ENCODE results near the gene CCDC51.
A peak's percentile ranks its signal among the peaks of the same experiment; 100 is the strongest.
"Not testable (repeated sequence)": the region's sequence is repeated elsewhere in the genome, so short reads cannot be mapped to it uniquely, and the experiment has no call there.

Gene CCDC51, protein sequence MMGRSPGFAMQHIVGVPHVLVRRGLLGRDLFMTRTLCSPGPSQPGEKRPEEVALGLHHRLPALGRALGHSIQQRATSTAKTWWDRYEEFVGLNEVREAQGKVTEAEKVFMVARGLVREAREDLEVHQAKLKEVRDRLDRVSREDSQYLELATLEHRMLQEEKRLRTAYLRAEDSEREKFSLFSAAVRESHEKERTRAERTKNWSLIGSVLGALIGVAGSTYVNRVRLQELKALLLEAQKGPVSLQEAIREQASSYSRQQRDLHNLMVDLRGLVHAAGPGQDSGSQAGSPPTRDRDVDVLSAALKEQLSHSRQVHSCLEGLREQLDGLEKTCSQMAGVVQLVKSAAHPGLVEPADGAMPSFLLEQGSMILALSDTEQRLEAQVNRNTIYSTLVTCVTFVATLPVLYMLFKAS

DNA sequence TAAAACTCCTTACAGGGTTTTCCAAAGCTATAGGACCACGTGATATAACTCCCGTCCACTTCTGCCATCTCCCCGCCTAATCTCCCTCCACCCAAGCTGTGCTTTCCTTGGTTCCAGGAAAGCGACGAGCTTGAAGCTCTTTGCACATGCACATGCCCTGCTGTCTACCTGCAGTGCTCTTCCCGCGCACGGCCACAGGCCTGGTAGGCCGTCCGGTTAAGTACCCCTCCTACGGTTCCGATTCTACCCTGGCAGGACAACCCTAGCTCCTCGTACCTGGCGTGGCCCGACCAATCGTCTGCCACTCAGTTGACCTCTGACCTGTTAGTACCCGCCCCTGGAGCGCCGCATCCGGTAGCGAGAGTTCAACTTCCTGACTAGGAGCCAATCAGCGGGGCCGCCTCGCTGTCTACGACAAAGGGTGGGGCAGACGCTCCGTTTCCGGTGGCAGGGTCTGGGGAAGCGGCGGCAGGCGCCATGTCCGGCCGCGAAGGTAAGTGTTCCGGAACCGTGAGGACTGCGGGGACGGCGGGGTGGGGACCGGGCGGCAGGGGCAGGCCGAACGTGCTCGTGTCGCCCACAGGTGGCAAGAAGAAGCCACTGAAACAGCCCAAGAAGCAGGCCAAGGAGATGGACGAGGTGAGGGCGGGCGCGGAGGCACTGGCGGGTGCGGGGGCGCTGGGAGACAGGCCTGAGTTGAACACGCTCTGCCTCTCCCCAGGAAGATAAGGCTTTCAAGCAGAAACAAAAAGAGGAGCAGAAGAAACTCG, at the start of gene CCDC51, which contains the start of gene TMA7:
Gene CCDC51 (minus strand): TSS at position 300 of the 770 bp plus-strand sequence. CDS start 4,991 bp downstream, outside the sequence.
Gene TMA7 (plus strand): TSS at position 438 of the 770 bp plus-strand sequence. CDS start 40 bp downstream, at position 478.
- DNase-seq = peak; percentile 95

DNA sequence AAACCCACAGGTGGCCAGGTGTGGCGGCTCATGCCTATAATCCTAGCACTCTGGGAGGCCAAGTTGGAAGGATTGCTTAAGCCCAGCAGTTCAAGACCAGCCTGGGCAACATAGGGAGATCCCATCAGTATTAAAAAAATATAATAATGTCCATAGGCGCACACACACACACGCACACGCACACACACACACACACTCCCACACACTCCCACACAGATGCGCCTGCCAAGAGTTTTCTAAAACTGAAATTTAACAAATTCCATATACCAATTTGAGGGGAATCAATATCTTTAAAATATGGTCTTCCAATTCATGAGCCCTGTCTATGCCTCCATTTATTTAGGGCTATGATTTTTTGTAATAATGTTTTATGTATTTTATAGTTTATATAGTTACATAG, 47.0 kb upstream of the CCDC51 start:
- DNase-seq = no peak

DNA sequence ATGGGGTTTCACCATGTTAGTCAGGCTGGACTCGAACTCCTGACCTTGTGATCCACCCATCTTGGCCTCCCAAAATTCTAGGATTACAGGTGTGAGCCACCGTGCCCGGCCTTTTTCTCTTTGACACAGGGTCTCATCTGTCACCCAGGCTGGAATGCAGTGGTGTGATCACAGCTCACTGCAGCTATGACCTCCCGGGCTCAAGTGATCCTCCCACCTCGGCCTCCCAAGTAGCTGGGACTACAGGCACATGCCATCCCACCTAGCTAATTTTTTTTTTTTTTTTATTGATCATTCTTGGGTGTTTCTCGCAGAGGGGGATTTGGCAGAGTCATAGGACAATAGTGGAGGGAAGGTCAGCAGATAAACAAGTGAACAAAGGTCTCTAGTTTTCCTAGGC, 42.9 kb upstream of the CCDC51 start:
- DNase-seq = not testable (repeated sequence)

DNA sequence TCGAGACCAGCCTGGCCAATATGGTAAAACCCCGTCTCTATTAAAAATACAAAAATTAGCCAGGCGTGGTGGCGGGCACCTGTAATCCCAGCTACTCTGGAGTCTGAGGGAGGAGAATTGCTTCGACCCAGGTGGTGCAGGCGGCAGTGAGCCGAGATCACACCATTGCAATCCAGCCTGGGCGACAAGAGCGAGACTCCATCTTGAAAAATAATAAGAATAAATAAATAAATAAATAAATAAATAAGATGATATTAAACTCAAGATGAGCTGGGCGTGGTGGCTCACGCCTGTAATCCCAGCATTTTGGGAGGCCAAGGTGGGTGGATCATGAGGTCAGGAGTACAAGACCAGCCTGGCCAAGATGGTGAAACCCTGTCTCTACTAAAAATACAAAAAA, 41.0 kb upstream of the CCDC51 start:
- not testable (repeated sequence) for DNase-seq

DNA sequence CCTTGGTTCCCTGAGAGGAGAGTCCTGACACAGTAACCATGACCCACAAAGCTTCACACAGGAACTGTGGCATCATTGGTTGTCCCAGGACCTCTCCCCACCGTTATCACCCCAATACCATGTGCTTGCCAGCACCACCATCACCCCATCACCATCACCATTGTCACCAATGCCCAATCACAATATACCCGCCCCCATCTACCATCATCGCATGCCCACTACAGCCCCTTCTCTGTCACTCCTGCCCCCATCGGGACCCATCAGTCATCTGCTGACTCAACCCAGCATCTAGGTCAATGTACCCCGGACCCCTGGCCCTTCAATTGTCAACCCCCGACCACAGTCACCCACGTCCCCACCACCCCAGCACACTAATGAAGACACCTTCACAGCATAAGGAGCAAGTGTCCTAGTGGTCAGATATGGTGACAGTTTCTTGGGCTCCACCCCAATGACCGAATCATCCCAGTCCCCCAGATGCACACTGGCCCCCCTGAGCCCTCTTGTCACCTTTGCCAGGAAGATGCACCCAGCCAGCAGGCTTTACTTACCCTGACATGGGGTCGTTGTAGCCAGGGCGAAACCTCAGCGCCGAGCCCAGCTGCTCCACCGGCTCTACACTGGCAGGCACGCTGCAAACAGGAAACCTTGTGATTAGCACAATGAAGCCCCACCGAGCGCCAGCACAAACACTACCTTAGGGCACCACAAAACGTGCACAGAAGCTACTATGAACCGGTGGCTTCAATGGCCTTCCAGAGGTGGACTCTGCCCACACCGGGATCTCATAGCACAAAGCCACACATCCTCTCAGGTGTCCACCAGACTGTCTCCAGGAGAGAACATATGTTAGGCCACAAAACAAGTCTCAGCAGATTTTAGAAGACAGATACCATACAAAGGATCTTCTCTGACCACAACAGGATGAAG, 39.0 kb upstream of the CCDC51 start:
- no peak for DNase-seq

DNA sequence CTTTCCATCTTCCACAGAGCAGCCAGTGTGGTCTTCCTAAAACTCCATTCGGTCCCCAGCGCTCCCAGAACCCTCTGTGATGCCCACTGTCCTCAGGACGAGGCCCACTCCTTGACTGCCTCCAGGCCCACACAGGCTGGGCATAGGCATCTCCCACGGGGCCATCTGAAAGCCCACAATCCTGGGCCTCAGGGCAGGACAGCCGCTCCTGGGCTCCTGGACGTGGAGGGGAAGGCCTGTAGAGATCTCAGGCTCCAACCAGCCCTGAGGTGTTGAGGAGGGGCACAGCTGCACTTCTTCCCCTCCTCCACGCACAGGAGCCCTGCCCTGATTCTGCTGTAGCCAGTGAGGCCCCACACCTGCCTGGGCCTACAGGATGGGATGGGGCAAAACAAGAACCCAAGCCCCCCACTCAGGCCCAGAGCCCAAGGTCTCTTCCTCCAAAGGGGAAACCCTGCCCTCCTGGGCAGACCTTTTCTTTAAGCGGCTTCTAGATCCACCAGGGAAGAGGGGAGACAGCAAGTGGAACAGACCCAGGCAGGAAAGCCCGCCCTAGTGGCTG, 38.1 kb upstream of the CCDC51 start:
- DNase-seq = no peak

DNA sequence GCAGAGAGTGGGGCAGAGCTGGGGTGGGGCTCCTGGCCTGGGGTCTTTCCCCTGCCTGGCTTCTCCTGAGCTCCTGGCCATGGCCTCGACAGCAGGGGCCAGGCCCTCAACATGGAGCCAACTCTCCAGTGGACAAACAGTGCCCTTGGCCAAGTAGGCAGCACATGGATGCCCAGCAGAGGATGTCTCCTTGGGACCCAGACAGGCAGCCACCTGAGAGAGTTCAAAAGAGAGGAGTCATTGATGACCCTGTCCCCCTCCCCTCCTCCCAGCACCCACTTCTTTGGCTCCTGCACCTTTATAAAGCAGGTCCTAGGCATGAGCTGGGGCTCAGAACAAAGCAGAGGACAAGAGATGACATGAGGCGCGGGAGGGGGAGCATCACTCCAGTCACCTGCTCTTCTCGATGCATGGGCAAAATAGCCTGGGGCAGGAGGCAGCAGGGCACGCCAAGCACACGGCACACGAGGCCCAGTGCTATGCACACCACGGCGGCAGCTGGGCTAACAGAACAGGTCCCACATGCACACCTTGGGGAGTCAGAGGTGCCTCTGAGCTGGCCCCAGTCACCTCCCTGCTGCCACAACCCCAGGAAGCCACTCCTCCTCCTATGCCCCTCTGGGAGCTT, 36.6 kb upstream of the CCDC51 start:
- DNase-seq = no peak

DNA sequence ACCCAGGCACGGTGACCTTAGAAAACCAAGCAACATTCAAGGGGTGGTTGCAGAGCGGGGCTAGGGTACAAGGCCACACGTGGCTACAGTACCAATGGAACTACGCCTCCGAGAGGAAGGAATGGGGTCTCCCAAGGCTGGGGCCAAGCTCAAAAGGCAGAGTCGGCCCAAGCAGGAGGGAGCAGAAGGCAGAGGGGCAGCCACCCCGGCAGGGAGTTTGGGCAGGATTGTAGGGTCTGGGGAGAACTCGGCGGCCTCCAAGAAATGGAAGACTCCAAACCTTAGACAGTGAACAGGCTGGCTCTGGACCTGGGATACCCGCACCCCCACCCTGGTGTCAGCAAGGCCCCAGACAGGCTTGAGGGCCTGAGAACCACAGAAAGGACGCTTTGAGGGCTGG, 35.3 kb upstream of the CCDC51 start:
- no peak for DNase-seq

DNA sequence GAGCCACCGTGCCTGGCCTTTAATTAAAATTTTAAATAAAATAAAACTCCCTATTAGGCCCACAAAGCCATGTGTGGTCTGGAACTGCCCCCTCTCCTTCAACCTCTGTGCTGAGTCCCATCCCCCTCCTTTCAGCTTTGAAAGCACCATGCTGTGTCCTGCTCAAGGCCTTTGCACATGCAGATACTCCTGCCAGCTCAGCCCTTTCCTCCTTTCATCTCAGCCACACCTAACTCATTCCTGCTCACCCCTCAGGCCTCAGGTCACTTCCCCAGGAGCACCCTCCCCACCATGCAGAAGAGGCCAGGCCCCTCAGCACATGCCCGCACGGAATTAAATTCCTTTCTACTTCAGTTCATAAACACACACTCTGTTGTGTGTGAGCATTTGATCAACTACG, 34.7 kb upstream of the CCDC51 start:
- no peak for DNase-seq

DNA sequence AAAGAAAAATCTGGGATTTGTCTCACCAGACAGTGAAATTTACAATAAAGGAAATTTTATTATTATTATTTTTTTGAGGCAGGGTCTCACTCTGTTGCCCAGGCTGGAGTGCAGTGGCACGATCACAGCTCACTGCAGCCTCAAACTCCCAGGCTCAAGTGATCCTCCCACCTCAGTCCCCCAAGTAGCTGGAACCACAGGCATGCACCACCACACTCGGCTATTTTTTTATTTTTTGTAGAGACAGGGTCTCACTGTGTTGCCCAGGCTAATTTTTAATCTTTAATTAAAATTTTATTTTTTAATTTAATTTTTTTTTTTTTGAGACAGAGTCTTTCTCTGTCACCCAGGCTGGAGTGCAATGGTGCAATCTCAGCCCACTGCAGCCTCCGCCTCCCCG, 34.1 kb upstream of the CCDC51 start:
- DNase-seq = not testable (repeated sequence)

DNA sequence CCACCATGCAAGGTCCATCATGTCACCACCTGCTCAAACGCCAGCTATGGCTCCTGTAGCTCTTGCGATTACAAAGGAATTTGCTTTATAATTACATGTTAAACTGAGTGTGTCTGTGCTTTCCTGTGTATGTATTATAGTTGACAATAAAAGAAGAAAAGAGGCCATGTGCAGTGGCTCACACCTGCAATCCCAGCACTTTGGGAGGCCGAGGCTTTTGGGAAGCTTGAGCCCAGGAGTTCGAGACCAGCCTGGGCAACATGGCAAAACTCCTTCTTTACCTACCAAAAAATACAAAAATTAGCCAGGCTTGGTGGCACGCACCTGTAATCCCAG, 33.7 kb upstream of the CCDC51 start:
- DNase-seq = no peak

DNA sequence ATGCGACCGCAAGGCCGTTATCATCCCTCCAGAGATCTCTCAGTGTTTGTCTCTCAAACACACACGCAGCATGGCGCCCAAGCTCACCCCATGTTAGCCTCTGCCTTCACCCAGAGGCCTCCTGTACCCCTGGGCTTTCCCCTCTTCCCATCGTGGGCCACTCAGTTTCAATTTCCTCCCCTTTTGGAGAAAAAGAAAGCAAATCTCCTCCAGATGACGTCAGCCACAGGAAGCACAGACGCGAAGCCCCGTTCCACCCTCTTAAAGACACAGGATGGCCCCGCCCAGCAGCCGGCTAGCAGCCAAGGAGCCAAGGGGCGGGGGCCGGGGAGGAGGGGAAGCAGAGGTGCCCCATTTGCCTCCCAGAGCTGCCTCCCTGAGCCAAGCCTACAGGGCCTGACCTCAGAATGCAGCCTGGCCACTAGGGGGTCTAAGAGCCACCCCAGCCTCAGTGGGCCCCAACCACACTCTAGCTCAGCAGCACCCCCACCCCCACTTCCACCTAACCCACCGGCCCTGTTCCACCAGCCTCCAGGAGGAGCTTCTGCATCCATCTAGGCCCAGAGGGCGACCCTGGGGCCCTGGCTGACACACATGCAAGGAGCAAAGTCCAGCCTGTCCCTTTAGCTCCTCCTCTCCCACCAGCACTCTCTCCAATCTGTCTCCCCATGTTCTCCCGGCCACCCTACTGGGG, 33.2 kb upstream of the CCDC51 start:
- peak; percentile 81 for DNase-seq

DNA sequence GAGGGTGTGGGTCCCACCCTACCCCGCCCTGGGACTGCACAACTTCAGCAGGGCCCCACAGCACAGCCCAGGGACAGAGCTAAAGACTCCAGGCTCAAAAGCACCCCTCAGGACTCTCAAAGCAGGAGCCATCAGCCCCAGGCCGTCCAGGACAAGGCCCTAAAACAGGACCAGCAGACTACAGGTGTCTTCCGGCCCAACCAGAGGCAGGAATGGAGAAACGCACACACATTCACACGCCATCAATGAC, 32.7 kb upstream of the CCDC51 start:
- no peak for DNase-seq

DNA sequence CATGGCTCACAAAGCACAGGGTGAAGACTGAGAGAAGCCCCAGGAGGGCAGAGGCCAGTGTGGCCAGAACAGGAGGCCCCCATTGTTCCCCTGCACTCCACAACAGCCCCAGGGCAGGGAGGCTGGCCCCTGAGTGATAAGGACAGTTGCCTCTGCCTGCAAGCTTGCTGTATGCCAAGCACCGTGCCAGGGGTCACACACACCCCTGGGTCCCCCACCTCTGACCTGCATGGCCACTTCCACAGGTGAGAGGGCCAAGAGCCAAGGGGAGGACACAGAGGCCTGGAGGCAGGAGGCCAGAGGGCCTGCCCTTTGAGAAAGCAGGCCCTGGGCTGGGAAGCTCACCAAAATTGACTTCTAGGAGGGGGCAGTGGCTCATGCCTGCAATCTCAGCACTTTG, 30.4 kb upstream of the CCDC51 start:
- no peak for DNase-seq

DNA sequence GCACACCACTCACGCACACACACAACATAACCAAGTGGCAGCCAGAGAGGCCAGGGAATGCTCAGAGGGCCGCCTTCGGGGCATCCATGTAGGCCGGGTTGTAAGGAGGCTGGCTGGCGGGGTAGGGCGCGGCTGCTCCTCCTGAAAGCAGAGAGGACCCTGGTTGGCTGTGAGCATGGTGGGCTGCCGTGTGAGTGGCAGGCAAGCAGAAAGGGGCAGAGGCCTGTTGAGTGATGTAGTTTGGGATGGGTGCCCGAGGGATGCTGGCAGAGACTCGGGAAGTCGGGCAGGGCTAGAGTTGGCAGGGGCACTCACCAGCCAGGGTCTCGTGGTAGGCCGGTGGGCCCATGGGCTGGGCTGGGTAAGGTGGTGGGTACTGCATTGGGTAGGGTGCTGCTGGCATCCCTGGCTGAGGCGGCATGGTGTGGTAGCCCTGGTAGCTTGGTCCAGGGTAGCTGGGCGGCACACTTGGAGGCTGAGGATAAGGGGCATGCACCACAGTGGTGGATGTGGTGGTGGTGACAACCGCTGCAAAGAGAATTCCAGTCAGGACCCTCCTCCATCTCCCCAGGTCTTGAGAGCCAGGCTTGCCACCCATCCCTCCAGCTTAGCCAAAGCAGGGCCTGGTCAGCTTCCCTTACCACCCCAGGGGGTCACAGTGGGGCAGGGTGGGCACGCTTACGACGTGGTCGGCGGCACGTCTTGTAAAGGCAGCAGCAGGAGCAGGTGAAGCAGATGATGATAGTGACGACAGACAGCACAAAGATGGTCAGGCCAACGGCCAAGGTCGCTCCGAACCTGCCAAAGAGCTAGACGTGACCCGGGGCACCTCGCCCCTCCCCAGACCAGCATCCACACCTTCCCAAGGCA, 29.4 kb upstream of the CCDC51 start:
- no peak for DNase-seq

DNA sequence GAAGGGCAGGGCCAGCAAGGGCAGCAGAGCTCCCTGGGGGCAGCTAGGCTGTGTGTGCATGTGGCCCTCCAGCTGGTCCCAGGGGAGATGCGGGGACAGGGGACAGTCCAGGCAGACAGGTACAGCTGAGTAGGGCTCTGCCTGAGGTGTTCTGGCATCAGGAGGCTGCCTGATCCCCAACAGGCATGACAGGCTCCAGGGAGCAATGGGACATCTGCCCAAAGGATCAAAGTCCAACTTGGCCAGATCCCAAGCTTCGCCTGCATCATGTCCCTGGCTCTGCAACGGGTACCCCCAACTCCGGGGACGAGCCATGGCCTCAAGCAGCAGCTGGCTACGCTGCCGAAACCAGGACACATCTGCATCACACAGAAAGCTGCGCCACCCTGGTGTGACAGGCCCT, 28.4 kb upstream of the CCDC51 start:
- no peak for DNase-seq

DNA sequence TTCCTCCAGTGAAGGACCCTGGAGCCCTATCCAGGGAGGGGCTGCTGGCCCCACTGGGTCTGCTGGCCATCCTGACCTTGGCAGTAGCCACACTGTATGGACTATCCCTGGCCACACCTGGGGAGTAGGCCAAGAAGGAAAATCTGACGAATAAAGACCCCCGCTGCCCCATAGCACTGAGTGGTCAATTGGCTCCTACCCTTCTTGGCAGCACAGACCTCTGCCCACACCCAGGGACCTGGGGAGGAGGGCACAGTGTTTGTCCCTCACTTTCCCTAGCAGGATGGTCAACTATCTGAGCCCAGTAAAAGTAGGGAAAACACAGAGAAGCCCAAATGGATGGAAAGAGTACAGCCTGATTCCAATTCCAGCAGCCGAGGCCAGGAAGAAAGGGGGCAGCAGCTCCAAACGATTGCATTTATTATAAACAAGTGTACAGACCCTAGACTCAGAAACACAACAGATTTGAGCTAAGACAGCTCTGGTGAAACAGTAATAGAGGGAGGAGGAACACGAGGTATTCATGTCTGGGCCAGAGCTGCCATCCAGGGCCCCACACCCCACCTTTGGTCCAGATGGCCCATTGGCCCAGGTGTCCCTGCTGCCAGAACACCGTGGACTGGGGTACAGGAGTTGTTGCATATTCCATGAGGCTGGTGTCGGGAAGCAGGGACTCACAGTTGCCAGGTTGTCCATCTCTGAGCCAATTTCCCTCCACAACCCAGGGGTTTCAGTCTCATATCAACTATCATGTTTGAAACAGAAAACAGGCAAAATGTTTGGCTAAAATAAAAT, 27.8 kb upstream of the CCDC51 start:
- no peak for DNase-seq

DNA sequence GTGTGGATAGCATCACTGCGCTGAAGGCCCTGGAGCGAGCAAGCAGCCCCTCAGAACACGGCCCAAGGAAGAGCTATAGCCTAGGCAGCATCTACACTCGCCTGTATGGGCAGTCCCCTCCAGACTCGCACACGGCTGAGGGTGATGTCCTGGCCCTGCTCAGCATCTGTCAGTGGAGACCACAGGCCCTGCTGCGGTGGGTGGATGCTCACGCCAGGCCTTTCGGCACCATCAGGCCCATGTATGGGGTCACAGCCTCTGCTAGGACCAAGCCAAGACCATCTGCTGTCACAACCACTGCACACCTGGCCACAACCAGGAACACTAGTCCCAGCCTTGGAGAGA, 27.2 kb upstream of the CCDC51 start:
- DNase-seq = no peak

DNA sequence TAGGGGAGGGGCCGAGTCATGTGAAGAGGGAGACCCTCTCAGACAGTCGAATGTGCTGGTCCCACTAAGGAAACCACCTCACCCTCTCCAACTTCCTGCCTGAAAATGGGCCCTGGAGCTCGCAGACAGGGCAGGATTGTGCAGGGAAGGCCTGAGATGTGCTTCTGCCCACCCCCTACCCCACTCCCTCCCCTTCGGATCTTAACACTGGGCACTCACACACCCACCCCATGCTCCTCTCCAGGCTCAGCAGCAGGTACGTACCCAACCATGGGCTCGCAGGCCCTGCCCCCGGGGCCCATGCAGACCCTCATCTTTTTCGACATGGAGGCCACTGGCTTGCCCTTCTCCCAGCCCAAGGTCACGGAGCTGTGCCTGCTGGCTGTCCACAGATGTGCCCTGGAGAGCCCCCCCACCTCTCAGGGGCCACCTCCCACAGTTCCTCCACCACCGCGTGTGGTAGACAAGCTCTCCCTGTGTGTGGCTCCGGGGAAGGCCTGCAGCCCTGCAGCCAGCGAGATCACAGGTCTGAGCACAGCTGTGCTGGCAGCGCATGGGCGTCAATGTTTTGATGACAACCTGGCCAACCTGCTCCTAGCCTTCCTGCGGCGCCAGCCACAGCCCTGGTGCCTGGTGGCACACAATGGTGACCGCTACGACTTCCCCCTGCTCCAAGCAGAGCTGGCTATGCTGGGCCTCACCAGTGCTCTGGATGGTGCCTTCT, 26.6 kb upstream of the CCDC51 start:
- DNase-seq = no peak
